ENCODE measurements around the gene MPPED2.

The MPPED2 gene

DNA sequence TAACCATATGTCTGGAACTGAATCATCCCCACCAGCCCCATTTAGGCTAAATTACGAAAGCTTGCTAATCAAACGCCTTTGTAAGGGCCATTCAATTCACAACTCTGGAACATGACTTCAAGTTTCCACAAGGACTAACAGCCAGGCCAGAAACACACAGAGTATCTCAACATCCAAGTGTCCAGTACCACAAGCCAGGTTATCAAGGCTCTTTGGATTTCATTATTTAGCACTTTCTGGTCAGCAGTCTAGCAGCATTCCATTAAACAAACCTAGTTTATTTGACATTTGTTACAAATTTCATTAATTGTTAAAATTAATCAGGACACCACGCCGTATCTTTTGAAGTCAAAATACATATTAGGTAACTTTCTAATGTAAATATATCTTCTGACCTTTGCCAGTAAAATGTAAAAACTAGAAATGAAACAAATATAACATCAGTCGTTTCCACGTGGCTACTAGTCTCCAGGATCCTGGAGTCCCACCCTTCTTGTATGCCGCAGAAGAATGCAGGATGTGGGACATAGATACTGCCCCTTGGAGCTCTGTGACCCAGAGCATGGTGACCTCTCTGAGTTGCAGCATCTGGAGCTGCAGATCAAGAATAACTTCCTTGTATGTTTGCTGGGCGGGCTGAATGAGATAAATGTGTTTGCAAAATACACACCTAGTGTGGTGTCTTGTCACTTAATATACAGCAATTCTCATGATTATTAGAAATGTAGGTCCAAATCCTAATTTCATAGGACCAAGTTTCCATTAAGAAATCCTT is 64.7 kb downstream of the MPPED2 start:
- FAIRE-seq (no peak), DNase-seq (ENCODE audit: insufficient read length, low spot score) (no peak)
- TF ChIP-seq, protein P1, sequence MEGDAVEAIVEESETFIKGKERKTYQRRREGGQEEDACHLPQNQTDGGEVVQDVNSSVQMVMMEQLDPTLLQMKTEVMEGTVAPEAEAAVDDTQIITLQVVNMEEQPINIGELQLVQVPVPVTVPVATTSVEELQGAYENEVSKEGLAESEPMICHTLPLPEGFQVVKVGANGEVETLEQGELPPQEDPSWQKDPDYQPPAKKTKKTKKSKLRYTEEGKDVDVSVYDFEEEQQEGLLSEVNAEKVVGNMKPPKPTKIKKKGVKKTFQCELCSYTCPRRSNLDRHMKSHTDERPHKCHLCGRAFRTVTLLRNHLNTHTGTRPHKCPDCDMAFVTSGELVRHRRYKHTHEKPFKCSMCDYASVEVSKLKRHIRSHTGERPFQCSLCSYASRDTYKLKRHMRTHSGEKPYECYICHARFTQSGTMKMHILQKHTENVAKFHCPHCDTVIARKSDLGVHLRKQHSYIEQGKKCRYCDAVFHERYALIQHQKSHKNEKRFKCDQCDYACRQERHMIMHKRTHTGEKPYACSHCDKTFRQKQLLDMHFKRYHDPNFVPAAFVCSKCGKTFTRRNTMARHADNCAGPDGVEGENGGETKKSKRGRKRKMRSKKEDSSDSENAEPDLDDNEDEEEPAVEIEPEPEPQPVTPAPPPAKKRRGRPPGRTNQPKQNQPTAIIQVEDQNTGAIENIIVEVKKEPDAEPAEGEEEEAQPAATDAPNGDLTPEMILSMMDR (IDR thresholded peaks at IDR 0.05; ENCODE audit: insufficient read depth, missing control alignments): no peak

DNA sequence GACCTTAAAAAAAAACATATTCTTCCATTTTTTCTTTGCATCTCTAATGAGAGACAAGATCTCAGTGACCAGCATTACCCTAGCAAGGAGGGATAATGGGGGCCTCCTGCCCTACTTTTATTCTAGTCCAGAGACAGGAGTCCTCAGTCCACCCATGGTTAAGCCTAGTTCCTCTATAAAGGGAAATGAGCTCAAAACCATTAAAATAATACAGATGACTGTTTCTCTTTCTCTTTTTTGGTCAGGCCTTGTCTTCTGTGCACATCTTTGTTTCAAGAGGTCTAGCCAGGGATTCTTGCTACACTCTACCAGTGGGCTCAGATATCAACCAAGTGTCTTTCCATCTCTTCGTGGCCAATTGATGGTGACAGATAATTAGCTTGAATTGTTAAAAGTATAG is 73.1 kb downstream of the MPPED2 start:
- DNase-seq (ENCODE audit: insufficient read length, low spot score) (no peak), FAIRE-seq (no peak)
- TF ChIP-seq, protein P1 (IDR thresholded peaks at IDR 0.05; ENCODE audit: insufficient read depth, missing control alignments): no peak

DNA sequence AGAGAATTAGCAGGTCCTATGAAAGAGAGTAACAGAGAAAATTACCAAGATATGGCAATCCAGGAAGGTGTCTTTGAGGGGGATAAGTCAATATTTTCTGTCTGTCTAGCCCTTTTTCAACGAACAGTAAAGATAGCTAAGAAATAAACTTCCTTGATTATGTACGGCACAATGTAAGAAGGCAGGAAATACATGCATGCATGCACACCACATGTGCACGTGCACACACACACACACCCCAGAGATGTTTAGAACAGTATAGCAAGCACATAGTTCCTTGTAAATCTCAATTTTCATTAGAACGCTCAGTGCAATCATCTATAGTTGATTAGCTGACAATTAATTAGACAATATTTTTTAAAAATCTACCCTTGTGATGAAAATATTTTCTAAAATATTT is 74.7 kb downstream of the MPPED2 start:
- no peak for FAIRE-seq
- TF ChIP-seq, protein P1 (IDR thresholded peaks at IDR 0.05; ENCODE audit: insufficient read depth, missing control alignments): no peak

DNA sequence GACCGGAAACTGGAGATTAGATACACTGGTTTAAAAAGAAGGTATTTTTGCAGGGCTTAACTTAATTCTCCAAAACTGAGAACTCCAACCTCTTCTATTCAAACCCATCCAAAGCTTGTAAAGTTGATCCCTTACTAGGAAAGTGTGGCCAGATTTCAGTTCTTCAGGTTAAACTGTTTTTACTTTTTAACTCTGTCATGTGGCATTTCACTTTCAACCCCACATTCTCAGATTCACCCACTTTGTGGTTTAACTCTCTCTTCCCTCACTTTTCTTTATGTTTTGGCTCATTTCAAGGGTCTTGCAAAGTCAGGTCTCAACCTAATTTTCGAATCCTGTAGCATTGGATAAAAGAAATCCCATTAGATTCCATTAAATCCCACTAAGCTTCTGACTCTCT is 75.4 kb downstream of the MPPED2 start:
- FAIRE-seq (no peak), DNase-seq (ENCODE audit: insufficient read length, low spot score) (no peak)
- TF ChIP-seq, protein P1 (IDR thresholded peaks at IDR 0.05; ENCODE audit: insufficient read depth, missing control alignments): no peak

More for the DNA sequence above, 74.7 kb downstream of the MPPED2 start:
- no peak for DNase-seq (ENCODE audit: insufficient read length, low spot score)

DNA sequence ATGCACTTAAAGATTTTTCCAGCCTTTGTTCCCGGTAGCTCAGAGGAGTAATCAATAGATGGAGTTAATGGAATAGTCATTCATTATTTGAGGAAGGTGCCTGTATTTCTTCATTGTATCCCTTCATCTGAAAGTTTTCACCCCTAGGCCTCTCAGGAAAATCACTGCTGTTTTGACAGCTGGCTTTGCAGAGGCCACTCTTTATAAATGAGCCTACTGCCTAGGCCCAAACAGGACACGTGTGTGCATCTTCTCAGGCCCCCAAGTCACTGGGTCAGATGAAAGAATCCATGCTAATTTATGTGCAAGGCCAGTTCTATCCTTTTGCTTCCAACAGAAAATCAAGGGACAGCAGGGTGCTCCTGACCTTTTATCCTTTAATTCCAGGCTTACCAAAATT is 76.8 kb downstream of the MPPED2 start:
- TF ChIP-seq, protein P1 (IDR thresholded peaks at IDR 0.05; ENCODE audit: insufficient read depth, missing control alignments): no peak
- DNase-seq (ENCODE audit: insufficient read length, low spot score) (no peak), FAIRE-seq (no peak)

DNA sequence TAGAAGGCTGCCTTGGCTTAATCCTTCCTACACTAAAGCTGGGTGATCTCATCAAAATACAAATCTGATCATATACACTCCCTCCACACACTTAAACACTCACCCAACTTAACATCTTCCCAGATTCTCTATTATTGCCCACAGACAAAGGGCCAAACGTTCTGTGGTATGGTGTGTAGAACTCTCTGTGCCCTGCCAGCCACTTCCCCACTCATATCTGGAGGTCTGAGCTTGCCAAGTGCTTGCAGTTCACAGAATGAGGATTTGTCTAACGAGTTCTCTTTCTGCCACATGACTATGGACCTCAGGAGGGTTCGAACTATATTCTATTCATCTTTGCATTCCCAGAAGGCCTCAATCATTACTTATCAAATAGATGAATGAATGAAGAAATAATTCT is 77.6 kb downstream of the MPPED2 start:
- DNase-seq (ENCODE audit: insufficient read length, low spot score) (no peak), FAIRE-seq (no peak)
- TF ChIP-seq, protein P1 (IDR thresholded peaks at IDR 0.05; ENCODE audit: insufficient read depth, missing control alignments): no peak

DNA sequence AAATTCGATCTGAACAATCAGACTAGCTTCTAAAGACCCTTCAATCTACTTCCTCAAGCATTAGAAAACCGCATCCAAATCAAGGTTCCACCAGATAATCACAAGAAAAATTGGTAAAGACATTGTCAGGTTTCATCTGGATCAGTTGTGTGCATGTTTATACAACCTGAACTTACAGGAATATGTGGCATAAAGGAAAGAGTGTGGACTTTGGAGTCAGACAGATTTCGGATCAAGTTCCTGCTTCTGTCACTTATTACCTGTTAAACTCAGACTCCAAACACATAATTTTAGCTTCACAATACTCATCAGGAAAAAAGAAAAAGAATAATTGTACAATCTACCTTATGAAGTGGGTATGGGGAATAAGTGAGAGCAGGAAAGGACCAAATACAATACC is 80.5 kb downstream of the MPPED2 start:
- TF ChIP-seq, protein P1 (IDR thresholded peaks at IDR 0.05; ENCODE audit: insufficient read depth, missing control alignments): no peak
- FAIRE-seq (no peak), DNase-seq (ENCODE audit: insufficient read length, low spot score) (no peak)
